T-helper 9 cell (primary cell): Measurements from ENCODE around the gene CTNS.
A peak's percentile ranks its signal among the peaks of the same experiment; 100 is the strongest.

Source experiments
- DNase-seq: peaks from one replicate; pipeline ENCODE4 v3.0.0-alpha.2; 2020

Gene CTNS

DNA sequence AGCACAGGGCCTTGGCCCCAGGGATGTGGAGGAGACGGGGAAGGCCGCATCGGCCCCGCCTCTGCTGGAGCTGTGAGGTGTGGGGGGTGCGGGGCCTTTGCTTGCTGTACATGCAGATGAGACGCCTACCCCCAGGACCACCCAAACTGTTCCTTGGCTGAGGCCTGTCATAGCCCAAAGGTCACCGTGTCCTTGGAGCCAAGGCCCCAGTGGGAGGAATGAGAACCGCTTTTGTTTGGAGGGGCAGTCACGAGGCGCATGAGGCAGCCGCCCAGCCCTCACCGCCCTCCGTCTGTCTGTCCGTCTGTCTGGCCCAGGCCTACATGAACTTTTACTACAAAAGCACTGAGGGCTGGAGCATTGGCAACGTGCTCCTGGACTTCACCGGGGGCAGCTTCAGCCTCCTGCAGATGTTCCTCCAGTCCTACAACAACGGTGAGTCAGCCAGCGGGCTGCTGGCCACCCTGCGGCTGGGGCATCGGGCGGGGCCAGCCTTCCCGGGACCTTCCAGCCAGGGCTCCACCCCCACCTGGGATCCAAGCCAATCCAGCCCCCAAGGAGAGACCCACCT, 23.1 kb downstream of the CTNS start:
- DNase-seq = no peak

DNA sequence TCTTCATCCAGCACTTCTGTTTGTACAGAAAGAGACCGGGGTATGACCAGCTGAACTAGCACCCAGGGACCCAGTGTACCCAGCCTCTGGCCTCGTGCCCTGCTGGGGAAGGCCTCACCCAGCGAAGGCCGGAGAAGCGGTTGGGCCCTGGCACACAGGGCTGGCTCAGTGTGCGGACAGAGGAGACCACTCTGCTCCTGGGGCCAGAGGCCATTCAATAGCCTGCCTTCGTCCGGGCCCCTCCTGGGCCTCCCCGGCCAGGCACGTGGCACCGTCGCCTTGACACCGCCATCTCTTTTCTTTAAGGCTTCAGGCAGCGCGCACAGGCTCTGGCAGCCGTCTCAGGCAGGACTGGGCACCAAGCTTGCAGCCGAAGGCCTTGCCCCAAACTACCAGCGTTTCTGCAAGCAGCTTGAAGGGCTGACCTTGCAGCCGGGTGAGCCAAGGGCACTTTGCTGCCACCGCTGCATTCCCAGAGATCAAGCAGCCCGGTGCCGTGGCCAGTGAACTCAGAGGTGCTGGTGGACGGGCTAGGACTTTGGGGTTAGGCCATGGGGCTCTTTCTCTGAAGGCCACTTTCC, 23.8 kb downstream of the CTNS start:
- no peak for DNase-seq

DNA sequence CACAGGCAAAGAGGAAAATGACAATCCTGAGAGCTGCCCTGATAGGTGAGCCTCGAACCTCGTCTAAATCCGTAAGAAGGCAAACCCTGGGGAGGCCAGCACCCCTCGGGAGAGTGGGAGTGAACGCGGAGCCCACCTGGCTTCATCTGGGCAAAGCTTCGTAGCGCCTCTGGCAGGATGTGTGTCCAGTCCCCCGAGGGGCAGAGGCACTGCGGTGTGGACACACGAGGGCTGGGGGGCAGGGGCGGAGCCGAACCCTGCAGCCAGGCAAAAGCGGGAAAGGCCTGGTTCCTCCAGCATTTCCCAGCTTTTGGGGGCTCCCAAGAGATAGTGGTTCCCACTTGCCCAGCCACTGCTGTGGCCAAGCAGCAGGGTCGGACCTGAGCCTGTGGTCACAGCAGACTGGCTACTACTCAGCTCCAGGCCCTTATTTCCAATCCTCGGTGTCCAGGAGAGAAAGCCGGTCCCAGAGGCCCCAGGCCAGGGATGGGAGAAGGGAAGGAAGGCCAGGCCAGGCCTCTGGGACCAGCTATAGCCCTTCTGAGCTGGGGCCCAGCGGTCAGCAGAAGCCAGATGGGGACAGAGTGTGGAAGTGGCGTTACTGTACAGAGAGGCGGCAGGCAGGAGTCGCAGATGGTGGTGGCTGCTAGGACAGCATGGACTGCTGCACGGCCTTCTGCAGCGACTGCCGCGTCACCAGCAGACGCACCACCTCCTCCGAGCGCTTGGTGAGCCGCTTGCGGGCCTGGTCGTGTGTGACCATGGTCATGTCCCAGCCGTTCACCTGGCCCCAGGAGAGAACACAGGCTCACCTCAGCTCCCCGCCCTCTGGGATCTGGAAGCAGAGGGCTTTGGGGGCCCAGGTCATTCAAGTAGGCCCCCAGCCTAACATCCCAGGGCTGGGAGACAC, 26.8 kb downstream of the CTNS start:
- DNase-seq = no peak

DNA sequence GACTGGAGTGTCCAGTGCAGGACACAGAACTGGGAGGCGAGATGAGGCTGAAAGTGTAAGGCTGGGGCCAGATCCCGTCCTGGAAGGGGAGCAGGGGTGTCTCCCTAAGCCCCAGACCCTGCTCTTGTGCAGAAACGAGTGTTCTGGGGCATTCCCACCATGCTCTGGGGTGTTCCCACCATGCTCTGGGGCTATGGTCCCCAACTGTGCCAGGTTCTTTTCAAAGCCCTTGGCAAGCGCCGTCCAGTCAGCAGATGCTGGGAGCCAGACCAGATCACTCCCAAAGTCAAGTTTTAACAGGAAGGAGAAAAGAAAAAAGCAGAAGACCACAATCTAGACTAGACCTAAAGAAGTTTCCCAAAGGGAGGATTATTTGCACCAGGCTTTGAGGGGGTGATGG, 29.3 kb downstream of the CTNS start:
- DNase-seq = no peak

DNA sequence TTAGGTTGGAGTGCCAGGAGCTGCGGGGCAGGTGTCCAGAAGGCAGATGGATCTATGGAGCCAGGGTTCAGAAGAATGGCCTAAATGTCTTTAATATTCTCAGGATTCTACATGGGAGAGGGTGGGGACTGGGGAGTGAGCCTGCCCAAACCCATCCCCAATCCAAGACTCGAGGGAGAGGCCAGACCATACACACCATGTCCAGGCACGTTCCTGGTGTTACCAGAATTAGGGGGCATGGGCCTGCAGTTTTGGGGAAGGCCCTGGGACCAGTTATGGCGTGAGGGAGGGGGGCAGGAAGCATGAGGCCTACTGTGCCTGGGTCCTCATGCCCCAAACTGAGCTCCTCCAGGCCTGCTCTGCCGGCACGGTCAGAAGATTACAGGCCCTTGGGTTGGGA, 30.0 kb downstream of the CTNS start:
- no peak for DNase-seq

DNA sequence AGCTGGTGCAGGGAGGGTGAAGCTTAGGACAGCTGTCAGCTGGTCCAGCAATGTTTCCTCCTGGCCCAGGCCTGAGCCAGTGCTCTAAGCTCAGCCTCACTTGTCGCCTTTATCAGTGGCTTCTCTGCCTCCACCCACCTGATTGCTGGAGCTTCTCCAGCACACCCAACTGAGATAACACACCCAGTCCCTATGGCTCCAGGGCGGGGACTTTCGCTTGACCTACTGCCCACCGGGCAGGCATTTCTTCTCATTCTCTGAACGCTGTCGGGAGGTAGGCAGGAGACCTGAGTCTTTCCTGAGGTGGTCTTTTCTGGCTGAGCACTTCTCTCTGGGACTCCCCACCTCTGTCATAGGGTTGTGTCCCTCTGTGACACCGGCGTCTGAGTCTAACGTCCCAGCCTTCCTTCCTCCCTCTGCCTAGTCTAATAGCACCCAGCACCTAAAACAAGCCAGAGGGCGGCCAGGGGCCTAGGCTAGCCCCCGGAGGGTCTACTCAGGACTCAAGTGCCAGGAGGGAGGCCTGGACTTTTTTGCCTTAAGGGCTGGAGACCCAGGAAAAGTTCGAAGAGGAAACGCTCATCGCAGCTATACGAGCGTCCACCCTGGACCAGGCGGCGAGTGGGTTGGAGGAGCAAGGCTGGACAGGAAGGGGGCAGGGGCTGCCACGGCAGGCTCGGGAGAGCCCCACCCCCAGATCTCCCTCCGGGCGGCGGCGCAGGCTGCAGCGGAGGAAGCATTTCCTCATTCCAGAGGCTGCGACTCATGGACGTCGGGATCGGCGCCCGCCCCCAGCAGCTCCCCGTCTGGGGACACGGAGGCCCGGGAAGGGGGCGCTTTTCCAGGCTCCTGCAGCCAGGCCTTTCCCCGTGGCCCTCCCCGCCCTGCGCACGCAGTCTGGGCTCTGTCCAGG, 31.1 kb downstream of the CTNS start:
- DNase-seq = no peak

DNA sequence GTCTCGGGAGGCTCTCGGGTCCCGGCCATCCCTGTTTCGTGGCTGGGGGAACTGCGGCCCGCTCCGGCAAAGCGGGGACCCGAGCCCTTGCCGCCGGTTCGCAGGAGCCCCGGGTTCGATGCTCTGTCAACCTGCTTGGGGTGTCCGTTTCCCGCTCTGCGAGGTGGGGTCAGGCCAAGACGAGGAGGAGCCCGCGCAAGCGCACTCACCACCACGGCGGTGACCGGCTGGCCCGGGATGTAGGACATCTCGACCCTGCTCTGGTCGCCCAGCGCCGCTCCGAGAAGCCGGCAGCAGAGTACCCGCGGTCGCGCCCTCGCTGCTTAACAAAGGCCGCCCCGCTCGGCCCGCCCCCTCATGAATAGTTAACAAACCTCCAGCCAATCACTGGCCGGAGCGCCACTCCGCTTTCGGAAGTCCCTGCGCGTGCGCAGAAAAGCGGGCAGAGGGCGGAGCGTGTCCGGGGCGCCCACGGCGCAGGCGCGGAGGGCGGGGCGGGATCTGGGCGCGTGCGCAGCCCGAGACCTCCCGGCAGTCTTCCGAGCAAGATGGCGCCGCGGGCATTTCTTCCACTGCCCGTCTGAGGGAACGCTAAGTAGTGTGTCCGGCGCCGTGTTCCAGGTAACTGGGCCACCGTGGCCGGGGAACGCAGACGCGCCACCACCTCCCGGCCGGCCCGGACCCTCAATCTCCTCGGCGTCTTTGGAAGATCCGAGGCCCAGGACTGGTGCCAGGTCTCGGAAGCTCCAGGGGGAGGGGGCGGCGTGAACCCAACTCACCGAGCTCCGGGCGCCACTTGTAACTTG, 31.9 kb downstream of the CTNS start, which contains the start of the genes EMC6 and TAX1BP3:
TSS of gene EMC6 (plus strand) at position 534 of the 806 bp plus-strand sequence. CDS start 335 bp downstream, outside the sequence.
TSS of gene TAX1BP3 (minus strand) at position 300 of the 806 bp plus-strand sequence. CDS start at position 248, 52 bp downstream.
- DNase-seq = peak; percentile 98

DNA sequence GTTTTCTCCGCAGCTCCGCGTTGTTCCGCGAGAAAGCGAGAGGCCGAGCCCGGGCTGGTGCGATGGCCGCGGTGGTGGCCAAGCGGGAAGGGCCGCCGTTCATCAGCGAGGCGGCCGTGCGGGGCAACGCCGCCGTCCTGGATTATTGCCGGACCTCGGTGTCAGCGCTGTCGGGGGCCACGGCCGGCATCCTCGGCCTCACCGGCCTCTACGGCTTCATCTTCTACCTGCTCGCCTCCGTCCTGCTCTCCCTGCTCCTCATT, 32.5 kb downstream of the CTNS start:
- no peak for DNase-seq

DNA sequence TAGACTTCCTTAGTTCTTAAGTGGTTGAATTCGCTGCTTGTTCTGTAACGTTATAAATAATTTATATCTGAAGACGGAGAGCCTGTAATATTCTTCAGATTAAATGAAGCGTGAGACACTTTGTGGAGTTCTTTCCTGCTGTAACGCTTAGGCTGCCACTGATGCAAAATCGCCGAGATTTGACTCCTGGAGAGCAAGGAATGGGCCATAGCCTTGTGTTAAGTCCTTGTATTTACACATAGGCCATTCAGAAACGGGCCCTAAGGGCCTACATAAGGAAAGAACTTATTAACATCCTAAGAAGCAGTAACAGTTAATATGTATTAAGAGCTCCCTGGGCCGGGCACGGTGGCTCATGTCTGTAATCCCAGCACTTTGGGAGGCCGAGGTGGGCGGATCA, 33.0 kb downstream of the CTNS start:
- no peak for DNase-seq

DNA sequence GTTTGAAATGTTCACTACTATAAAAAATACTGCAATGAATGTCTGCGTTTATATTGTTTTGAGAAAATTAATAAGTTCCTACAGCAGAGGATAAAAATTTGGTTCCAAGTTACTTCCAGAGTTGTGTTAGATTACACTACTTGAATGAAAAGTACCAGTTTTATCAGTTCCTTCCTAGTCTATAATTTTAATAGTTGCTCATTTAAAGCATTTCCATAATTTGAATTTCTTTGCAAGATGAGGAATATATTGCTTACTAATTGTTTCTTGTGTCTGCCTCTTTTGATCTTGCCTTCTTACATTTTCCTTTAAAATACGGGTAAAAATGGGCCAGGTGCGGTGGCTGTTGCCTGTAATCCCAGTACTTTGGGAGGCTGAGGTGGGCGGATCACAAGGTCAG, 36.0 kb downstream of the CTNS start:
- no peak for DNase-seq

DNA sequence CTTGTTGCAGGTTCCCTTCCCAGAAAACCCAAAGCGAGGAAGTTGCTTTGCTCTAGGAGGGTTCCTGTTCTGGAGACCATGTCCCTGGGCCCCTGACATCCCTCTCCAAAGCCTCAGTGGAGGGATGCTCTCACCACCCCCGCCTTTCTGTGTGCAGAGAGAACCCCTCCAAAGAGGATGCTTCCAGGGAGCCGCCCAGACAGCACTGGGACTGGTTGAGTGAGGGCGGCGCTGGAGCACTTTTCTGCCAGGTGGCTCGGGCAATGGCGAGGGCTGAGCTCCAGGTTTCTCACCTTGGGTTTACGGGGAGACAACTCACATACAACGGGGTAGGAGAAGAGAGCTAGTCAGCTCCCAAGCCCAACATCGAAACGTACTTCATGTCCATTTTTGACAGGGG, 39.3 kb downstream of the CTNS start:
- DNase-seq = no peak

DNA sequence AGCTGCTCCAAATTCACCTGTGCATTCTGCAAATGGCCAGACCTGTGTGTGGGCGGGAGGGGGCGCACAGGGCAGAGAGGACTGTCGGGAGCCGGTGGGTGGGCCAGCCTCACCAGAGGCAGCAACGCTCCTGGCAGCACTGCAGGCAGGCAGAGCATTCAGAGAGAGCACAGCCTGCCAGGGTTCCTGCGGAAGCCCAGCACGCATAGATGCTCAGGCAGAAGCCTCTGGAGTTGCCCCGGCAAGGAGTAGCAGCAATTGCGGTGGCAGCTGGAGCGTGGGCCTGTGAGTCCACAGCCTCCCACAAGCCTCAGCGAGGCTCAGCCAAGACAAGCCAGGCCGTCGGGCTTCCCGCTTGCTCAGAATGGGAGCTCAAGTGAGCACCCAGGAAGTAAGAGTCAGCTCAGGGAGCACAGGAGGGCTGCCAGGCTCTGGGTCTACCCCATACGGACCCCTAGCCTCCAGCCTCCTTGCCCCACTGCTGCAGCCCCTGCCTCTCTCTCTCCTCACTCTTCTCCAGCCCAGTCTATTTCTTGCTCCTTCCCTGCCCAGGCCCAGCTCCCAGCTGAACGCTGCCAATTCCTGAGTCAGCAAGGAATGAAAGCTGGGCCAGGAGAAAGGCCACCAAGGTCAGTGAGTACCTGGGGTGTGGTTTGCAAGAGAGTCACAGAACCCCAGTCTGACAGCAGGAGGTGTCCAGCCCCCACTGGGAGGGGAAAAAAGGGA, 41.7 kb downstream of the CTNS start:
- no peak for DNase-seq

DNA sequence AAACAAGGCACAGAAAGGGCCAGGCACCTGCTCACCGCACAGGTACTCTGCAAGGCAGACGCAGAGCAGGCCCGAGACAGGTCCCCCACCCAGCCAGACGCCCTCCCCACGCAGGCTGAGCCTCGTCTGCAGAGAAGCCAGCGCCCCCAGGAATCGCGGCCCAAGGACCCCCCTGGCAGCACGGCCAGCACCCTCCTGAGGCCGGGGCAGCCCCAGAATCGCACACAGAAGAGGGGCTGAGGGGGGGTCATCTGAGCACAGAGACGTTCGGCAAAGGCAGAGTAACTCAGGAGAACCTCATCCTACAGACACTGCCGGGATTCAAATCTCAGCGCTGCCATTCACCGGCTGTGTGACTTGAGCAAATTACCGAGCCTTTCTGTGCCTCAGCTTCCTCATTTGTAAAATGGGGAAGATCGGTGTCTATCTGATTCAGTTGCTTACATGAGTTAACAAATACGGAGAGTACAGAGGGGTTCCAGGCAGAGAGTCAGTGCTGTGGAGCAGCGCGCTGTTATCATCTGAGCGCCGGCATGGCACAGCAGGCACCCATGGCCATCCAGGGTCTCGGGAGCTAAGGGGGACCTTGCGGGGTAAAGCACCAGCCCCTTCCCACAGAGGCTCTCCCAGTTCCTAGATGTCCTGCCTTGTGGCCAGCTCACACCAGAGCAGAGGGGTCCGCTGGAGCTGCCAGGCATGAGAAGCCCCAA, 42.4 kb downstream of the CTNS start:
- DNase-seq = no peak

DNA sequence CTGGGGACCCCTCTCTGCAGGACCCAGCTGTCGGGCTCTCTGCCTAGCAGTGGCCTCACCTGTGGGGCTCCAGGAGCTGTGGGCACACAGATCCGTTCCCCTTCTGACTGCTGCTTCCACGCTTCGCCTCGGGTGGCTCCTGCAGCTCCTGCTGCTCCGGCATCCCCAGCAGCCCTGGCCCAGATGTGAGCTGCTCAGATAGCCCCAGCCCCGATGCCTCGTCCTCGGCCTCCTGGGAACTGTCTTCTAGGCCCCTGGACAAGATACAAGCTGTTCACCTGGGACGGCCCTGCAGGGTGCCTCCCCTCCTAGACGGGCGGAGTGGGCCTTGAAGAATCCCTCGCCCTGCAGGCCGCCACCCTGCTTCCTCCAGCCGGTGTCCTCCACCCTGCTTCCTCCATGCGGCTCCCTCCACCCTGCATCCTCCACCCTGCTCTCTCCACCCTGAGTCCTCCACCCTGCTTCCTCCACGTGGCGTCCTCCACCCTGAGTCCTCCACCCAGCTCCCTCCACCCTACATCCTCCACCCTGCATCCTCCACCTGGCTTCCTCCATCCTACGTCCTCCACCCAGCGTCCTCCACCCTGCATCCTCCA, 43.1 kb downstream of the CTNS start:
- DNase-seq = no peak

DNA sequence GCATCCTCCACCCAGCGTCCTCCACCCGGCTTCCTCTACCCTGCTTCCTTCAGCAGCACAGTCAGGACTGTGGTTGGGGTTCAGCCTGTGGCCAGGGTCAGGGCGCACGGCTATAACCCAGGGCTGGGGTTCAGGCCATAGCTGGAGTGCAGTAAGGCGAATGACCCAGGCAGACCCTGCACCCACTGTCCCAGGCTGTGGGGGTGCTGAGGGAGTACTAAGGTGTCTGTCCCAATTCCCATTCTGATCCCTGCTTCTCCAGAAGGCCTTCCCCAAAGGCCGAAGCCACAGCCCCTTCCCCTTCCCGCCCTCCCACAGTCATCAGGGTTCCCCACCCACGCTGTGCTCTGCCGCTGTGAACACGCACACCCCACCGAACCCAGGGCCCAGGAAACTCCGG, 44.5 kb downstream of the CTNS start:
- DNase-seq = no peak

DNA sequence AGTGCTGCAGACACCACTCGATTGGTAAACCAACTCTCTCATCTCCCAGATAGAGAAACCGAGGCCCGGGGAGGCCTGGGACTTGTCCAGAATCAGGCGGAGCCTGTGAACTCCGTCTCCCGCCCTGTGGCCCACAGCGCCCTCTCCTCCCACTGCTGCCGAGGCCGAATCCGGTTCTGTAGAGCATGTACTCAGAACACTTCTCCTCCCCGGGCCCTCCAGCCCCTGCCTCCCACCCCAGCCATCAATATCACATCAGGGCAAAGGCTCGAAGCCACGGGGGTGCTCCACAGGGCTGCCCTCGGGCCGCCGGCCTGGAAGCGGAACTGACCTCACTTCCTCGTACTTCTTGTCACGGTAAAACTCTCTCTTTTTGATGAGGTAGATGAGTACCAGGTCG, 45.0 kb downstream of the CTNS start:
- no peak for DNase-seq

DNA sequence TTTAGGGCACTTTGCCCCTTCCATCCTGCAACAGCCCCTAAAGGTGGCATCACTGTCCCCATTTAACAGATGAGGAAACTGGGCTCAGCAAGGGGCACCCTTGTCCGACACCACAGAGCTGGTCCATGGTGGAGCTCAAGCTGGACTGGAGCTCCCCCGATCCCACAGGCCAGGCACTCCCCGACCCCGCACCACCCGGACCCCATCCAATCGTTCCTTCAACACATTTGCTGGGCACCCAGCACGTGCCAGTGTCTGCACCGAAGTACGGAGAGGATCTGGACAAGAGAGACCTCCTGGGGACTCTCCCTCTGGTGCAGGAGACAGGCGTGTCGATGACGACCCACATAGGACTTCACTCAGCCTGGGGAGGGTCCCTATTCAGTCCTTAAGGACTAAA, 45.5 kb downstream of the CTNS start:
- DNase-seq = no peak

DNA sequence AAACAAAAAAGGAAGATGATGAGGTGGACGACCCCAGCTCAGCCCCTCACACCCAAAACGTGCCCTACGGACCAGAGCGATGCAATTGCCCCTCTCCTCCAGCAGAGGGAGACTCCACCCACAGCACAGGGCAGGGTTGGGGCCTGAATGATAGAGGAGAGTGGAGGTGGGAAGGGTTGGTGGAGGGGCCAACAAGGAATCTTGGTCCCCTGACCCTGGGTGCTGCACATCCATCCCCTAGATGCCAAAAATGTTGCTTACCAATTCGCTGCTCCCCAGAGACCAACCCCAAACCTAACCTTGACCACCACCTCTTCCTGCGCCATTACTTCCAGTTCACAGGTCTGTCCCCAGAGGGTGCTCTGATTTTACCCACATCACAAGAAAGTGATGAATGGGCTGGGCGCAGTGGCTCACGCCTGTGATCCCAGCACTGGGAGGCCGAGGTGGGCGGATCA, 46.5 kb downstream of the CTNS start:
- DNase-seq = peak; percentile 46

DNA sequence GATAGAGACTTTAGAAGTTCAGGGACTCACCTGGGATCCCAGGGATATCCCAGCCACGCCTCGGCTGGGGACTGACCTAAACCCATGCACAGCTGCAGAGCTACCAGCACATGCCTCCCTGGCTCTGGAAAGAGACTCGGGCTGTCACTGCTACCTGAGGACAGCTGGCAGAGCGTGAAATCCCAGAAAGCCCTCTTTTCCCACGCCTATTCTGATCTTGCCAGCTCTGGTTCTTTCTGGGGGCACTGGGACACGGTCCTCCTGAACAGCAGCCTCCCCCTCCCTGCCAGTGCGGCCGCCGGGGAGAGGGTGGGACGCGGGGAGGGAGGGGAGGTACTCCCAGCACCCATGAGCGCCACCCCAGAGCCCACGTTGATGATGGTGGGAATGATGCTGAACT, 48.6 kb downstream of the CTNS start:
- no peak for DNase-seq

DNA sequence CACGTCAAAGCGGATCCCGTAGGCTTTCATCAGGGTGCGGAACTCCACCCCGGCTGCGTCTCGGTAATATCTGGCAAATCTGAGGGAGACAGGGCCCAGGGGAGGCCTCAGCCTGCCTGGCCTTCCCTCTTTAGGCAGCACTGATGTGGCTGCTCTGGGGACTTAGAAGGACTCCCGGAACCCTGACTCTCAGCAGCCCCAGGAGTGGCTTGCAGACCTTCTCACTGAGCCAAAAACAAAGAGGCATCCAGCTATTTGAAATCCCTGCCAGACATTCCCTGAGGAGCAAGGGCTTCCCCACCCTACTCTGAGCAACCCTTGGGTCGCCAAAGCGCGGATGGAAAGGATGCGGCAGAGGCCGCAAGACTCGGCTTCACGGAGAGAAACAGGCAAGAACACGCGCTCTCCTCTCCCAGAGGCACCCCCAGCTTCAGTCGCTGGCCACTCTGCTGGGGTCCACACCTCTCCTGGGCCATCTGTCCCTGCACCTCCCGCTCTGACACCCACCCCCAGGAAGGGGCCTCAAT, 51.5 kb downstream of the CTNS start:
- no peak for DNase-seq
